GM12878 (cell line): ENCODE data around the gene TMED6. TPM values are rescaled to one million over a fixed set of nuclear protein-coding genes. Genes with fewer than 3 reads are reported as not detected.

Source experiments
- ATAC-seq: fragments of 200-7000 bp; cut with Tn5 transposase; 3 replicates; pipeline ENCODE4 v1.9.1; 2020; ENCODE audit warnings: mild to moderate bottlenecking, moderate library complexity
- BruUV-seq: library from RNA; stranded (reverse); fragments of 400-500 nt; replicated peaks from 2 replicates; lab custom pipeline; 2021; lab: Mats Ljungman, UMichigan
- CTCF ChIA-PET: fragments of 300-600 bp; sonication (Branson Sonifier 250); formaldehyde crosslinking; extraction: SDS; loops from one replicate; lab custom pipeline; 2021; ENCODE audit warnings: inconsistent platforms; lab: Yijun Ruan, JAX
- POLR2A ChIA-PET: fragments of 350-600 bp; formaldehyde crosslinking; extraction: SDS; loops from one replicate; lab custom pipeline; 2021; ENCODE audit warnings: inconsistent platforms; lab: Charles Lee
- RAD21 ChIA-PET: fragments of 300-600 bp; sonication (Branson Sonifier 250); formaldehyde crosslinking; loops from one replicate; lab custom pipeline; 2023; ENCODE audit warnings: antibody characterized with exemption; ENCODE audit not compliant: unreplicated experiment; lab: Charles Lee
- SMC1A ChIA-PET: fragments of 300-600 bp; sonication (Branson Sonifier 250); formaldehyde crosslinking; loops from one replicate; lab custom pipeline; 2023; ENCODE audit not compliant: unreplicated experiment, uncharacterized antibody; lab: Charles Lee
- DNase-seq: peaks from one replicate; pipeline ENCODE4 v3.0.0-alpha.2; 2011; ENCODE audit warnings: low read depth, low spot score
- FAIRE-seq: peaks from 3 replicates; lab custom pipeline; 2011; peaks lifted over from hg19 to GRCh38; lab: Jason Lieb, UNC
- H2AFZ ChIP-seq: 2 replicates; pipeline ENCODE4 v1.6.0; 2011; ENCODE audit warnings: low read depth, low read length, control low read depth; ENCODE audit not compliant: control insufficient read depth
- H3K27ac ChIP-seq: 2 replicates; pipeline ENCODE4 v1.5.1; 2011; ENCODE audit warnings: control low read depth; ENCODE audit not compliant: control insufficient read depth, insufficient read depth
- H3K27me3 ChIP-seq, 2 experiments: replicated peaks in 1 of 2; 2 replicates each; pipeline versions ENCODE4 v1.6.0 to v1.6.1; 2011; ENCODE audit warnings: low read length in 1 of 2; ENCODE audit not compliant: control insufficient read depth in 2 of 2, insufficient read depth in 2 of 2
- H3K36me3 ChIP-seq, 2 experiments: 2 replicates each; pipeline ENCODE4 v1.5.1; 2011; ENCODE audit warnings: low read length in 1 of 2; ENCODE audit not compliant: control insufficient read depth in 2 of 2, insufficient read depth in 2 of 2
- H3K4me1 ChIP-seq: 2 replicates; pipeline ENCODE4 v1.6.1; 2011; ENCODE audit warnings: mild to moderate bottlenecking, low read length, moderate library complexity, mixed read lengths; ENCODE audit not compliant: control insufficient read depth, insufficient read depth
- H3K4me2 ChIP-seq: 2 replicates; pipeline ENCODE4 v1.6.0; 2011; ENCODE audit warnings: control low read depth; ENCODE audit not compliant: control insufficient read depth, insufficient read depth
- H3K4me3 ChIP-seq: fragments of 200-600 bp; sonication (generic); 2 replicates; pipeline ENCODE4 v1.5.1; 2016
- H3K79me2 ChIP-seq: 2 replicates; pipeline ENCODE4 v1.6.0; 2011; ENCODE audit warnings: low read length; ENCODE audit not compliant: control insufficient read depth, insufficient read depth
- H3K9ac ChIP-seq: 2 replicates; pipeline ENCODE4 v1.8.0; 2011; ENCODE audit warnings: low read length, control low read depth, mixed read lengths; ENCODE audit not compliant: control insufficient read depth, insufficient read depth
- H3K9me3 ChIP-seq: replicated peaks from 3 replicates; pipeline ENCODE4 v1.5.1; 2011; ENCODE audit warnings: mild to moderate bottlenecking, low read length; ENCODE audit not compliant: control insufficient read depth, insufficient read depth
- H4K20me1 ChIP-seq: 2 replicates; pipeline ENCODE4 v1.6.0; 2011; ENCODE audit not compliant: control insufficient read depth, insufficient read depth
- EGR1 ChIP-seq, 2 experiments: IDR thresholded peaks; 1 replicate in 1 of 2; 2 replicates in 1 of 2; pipeline ENCODE4 v1.6.1; 2011 to 2012; ENCODE audit warnings: low read depth in 2 of 2, low read length in 2 of 2, borderline replicate concordance in 1 of 2, mild to moderate bottlenecking in 1 of 2, moderate library complexity in 1 of 2
- JUNB ChIP-seq: IDR thresholded peaks from 2 replicates; pipeline ENCODE4 v1.6.1; 2016; ENCODE audit warnings: antibody characterized with exemption, mild to moderate bottlenecking
- NFXL1 ChIP-seq: fragments of 450-650 bp; IDR thresholded peaks from 2 replicates; pipeline ENCODE4 v1.6.1; 2017; ENCODE audit warnings: antibody characterized with exemption, mild to moderate bottlenecking, borderline replicate concordance
- SIN3A ChIP-seq: IDR thresholded peaks from 2 replicates; pipeline ENCODE4 v1.6.1; 2012; ENCODE audit warnings: low read depth, low read length, improper control_type of control experiment
- WGBS: methylation state at CpG from one replicate; pipeline ENCODE4 v1.1.6; 2016; ENCODE audit warnings: low lambda C conversion rate; ENCODE audit not compliant: insufficient replicate concordance, insufficient coverage; ENCODE audit errors: missing lambda C conversion rate; 5-methylcytosine and 5-hydroxymethylcytosine counted together
- in situ Hi-C: fragments of 300-500 bp; cut with MboI; formaldehyde crosslinking; loops from 9 replicates; pipeline ENCODE4 v1.14.3; 2018; ENCODE audit warnings: mixed read lengths
- intact Hi-C: fragments of 100-400 bp; cut with micrococcal nuclease; formaldehyde crosslinking; loops from one replicate; pipeline ENCODE4 v1.14.2; 2022; ENCODE audit not compliant: unreplicated experiment
- polyA plus RNA-seq, 11 experiments: library from polyadenylated mRNA; depleted of rRNA in 4 of 11; unstranded in 6 of 11; stranded (reverse) in 5 of 11; fragments of >200 nt; fragmentation: Nextera tagmentation in 4 of 11; fragmentation: Illumina TruSeq in 1 of 11; extraction: Ambion mirVana in 4 of 11; extraction: Trizol in 1 of 11; gene quantifications; 1 replicate in 1 of 11; 2 replicates in 10 of 11; pipeline versions ENCODE4 v1.2.1 to v1.2.3, GENCODE V29; 2011 to 2016; ENCODE audit warnings: inconsistent platforms in 2 of 11, missing spikeins in 2 of 11, low read depth in 1 of 11
- total RNA-seq, 4 experiments: library from RNA; depleted of rRNA in 3 of 4; stranded (reverse); fragments of >200 nt in 3 of 4; fragmentation: Illumina TruSeq in 1 of 4; extraction: Trizol in 1 of 4; gene quantifications; 2 replicates each; pipeline versions ENCODE4 v1.2.1 to v1.2.3, GENCODE V29; 2013 to 2021
- TF ChIP-seq, protein P1 (sequence below): fragments of 450-650 bp; IDR thresholded peaks from 2 replicates; pipeline ENCODE4 v1.6.1; 2016; ENCODE audit warnings: mild to moderate bottlenecking, moderate library complexity, borderline replicate concordance
- TF ChIP-seq, protein P2 (sequence below), 3 experiments: IDR thresholded peaks in 2 of 3; conservative IDR thresholded peaks in 1 of 3; 2 replicates each; pipeline ENCODE4 v1.5.1; 2011; ENCODE audit warnings: low read depth in 3 of 3, low read length in 3 of 3, mild to moderate bottlenecking in 3 of 3, control low read depth in 2 of 3, moderate library complexity in 2 of 3, inconsistent platforms in 1 of 3, mixed read lengths in 1 of 3; ENCODE audit not compliant: control insufficient read depth in 2 of 3, insufficient read depth in 1 of 3; ENCODE audit errors: extremely low read depth in 1 of 3

Gene TMED6
- total and polyA plus RNA-seq, 10 of the 15 experiments (the other 5 are each of a cell fraction or from before 2014, with no cell fraction given), result 0.27 to 1.7 (median 0.78) TPM

DNA sequence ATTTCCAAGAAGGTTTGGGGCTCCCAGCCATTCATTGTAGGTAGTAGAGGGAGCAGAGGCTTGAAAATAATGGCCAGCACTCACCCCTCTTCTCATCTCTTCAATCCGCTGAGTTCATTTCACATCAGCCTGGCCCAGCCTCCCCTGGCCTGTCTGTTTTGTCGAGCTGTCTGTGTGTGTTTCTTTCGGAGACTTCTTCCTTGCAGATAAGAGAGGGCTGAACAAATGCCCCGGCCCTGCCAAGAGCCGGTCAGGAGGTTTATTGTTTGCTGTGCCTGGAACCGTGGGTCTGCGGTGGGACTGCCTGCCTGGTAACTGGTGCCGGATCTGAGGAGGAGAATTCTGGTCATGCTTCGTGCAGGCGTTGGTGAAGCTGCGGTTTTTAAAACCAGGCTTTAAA, 37.1 kb downstream of the TMED6 start:
- H3K4me1 ChIP-seq, result no peaks in the 10 kb centered on the region
- ChIA-PET RAD21 (interaction anchor here (0.6 kb wide), 1 partner anchor 64 kb away, joined by 3 read pairs; no protein-coding TSS in a partner anchor), POLR2A (interaction anchor here (0.5 kb wide), 1 partner anchor 303 kb away, joined by 3 read pairs; no protein-coding TSS in a partner anchor)

DNA sequence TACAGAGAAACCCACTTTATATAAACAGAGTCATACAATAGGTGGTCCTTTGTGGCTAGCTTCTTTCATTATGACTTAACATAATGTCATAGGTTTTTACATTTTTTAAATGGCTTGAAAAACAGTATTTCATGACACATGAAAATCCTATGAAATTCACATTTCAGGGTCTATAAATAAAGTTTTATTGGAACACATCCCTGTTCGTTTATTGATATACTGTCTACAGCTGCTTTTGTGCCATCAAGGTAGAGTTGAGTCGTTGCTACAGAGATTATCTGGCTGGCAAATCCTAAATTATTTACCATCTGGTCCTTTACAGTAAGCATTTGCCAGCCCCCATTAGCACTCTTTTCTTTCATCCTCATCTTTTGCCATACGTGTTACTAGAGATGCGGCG, 38.1 kb downstream of the TMED6 start:
- TF ChIP-seq EGR1 (IDR thresholded peaks at IDR 0.05; ENCODE audit: borderline replicate concordance in 1 of 2, low read depth in 2 of 2, low read length in 2 of 2) (no peak), NFXL1 (no peak), JUNB (peak; percentile 11; the same call in 1 of the 2 replicates)
- TF ChIP-seq, protein P1, sequence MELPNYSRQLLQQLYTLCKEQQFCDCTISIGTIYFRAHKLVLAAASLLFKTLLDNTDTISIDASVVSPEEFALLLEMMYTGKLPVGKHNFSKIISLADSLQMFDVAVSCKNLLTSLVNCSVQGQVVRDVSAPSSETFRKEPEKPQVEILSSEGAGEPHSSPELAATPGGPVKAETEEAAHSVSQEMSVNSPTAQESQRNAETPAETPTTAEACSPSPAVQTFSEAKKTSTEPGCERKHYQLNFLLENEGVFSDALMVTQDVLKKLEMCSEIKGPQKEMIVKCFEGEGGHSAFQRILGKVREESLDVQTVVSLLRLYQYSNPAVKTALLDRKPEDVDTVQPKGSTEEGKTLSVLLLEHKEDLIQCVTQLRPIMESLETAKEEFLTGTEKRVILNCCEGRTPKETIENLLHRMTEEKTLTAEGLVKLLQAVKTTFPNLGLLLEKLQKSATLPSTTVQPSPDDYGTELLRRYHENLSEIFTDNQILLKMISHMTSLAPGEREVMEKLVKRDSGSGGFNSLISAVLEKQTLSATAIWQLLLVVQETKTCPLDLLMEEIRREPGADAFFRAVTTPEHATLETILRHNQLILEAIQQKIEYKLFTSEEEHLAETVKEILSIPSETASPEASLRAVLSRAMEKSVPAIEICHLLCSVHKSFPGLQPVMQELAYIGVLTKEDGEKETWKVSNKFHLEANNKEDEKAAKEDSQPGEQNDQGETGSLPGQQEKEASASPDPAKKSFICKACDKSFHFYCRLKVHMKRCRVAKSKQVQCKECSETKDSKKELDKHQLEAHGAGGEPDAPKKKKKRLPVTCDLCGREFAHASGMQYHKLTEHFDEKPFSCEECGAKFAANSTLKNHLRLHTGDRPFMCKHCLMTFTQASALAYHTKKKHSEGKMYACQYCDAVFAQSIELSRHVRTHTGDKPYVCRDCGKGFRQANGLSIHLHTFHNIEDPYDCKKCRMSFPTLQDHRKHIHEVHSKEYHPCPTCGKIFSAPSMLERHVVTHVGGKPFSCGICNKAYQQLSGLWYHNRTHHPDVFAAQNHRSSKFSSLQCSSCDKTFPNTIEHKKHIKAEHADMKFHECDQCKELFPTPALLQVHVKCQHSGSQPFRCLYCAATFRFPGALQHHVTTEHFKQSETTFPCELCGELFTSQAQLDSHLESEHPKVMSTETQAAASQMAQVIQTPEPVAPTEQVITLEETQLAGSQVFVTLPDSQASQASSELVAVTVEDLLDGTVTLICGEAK, result peak; percentile 84
- H2AFZ ChIP-seq, result no peak overlapping the region
- no peak for DNase-seq
- no peak for FAIRE-seq
- H4K20me1 ChIP-seq, result no peaks in the 10 kb centered on the region
- H3K27me3 ChIP-seq, result no peaks in the 10 kb centered on the region
- RAD21 ChIA-PET, result no interaction called here
- no peak for ATAC-seq
- peaks cover 23% of the 10 kb centered on the region for H3K79me2 ChIP-seq
- no peak overlapping the region for H3K9ac ChIP-seq
- CTCF ChIA-PET, result interaction anchor here (1.9 to 2.2 kb wide), 2 partner anchors 13 to 163 kb away, joined by 7 read pairs; no protein-coding TSS in a partner anchor
- 98% methylated on average over 5 of the region's 5 CpGs for WGBS
- no peaks in the 10 kb centered on the region for H3K4me1 ChIP-seq
- no TSS peak for BruUV-seq
- in situ Hi-C loops, result no loop called here
- intact Hi-C loops, result no loop called here
- H3K9me3 ChIP-seq, result no peaks in the 10 kb centered on the region
- peaks cover 2 to 10% of the 10 kb centered on the region in 2 experiments; a peak in 3 of 4 replicates for H3K36me3 ChIP-seq
- no peak overlapping the region for H3K27ac ChIP-seq
- POLR2A ChIA-PET, result no interaction called here
- no peak overlapping the region for H3K4me2 ChIP-seq
- SMC1A ChIA-PET, result no interaction called here
- no peak overlapping the region for H3K4me3 ChIP-seq

More for the DNA sequence above, 37.1 kb downstream of the TMED6 start:
- intact Hi-C loops, result no loop called here
- H3K27me3 ChIP-seq, result no peaks in the 10 kb centered on the region
- DNase-seq (no peak), FAIRE-seq (no peak), ATAC-seq (no peak)
- no peak overlapping the region for H3K4me3 ChIP-seq
- H2AFZ ChIP-seq, result no peak overlapping the region
- no peak for TF ChIP-seq SIN3A
- TF ChIP-seq, protein P2, sequence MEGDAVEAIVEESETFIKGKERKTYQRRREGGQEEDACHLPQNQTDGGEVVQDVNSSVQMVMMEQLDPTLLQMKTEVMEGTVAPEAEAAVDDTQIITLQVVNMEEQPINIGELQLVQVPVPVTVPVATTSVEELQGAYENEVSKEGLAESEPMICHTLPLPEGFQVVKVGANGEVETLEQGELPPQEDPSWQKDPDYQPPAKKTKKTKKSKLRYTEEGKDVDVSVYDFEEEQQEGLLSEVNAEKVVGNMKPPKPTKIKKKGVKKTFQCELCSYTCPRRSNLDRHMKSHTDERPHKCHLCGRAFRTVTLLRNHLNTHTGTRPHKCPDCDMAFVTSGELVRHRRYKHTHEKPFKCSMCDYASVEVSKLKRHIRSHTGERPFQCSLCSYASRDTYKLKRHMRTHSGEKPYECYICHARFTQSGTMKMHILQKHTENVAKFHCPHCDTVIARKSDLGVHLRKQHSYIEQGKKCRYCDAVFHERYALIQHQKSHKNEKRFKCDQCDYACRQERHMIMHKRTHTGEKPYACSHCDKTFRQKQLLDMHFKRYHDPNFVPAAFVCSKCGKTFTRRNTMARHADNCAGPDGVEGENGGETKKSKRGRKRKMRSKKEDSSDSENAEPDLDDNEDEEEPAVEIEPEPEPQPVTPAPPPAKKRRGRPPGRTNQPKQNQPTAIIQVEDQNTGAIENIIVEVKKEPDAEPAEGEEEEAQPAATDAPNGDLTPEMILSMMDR (IDR thresholded peaks at IDR 0.05 in 2 of 3, conservative IDR thresholded peaks at IDR 0.05 in 1 of 3; ENCODE audit: control insufficient read depth in 2 of 3, extremely low read depth in 1 of 3, insufficient read depth in 1 of 3, low read depth in 3 of 3, low read length in 3 of 3), result no peak
- CTCF ChIA-PET, result no interaction called here
- H3K9me3 ChIP-seq, result no peaks in the 10 kb centered on the region
- SMC1A ChIA-PET, result no interaction called here
- no TSS peak for BruUV-seq
- no peak overlapping the region for H3K27ac ChIP-seq
- no peaks in the 10 kb centered on the region for H4K20me1 ChIP-seq
- H3K4me2 ChIP-seq, result no peak overlapping the region
- in situ Hi-C loops, result no loop called here
- peaks cover 23% of the 10 kb centered on the region for H3K79me2 ChIP-seq
- 97% methylated on average over 11 of the region's 11 CpGs for WGBS
- peaks cover 3 to 18% of the 10 kb centered on the region in 2 experiments; a peak in 3 of 4 replicates for H3K36me3 ChIP-seq
- H3K9ac ChIP-seq, result no peak overlapping the region
